T-cell (primary cell): ENCODE results near the gene LAPTM5. TPM values are rescaled to one million over a fixed set of nuclear protein-coding genes. Genes with fewer than 3 reads are reported as not detected.
"Not testable (repeated sequence)": the region's sequence is repeated elsewhere in the genome, so short reads cannot be mapped to it uniquely, and the experiment has no call there.

ENCODE experiments used
- ATAC-seq, 4 experiments: fragments of 200-7000 bp in 3 of 4; fragments of 150-1000 bp in 1 of 4; cut with Tn5 transposase; replicated peaks in 1 of 4; 1 replicate in 3 of 4; 2 replicates in 1 of 4; pipeline ENCODE4 v1.10.0; 2021; ENCODE audit warnings: moderate library complexity in 3 of 4, mild to moderate bottlenecking in 2 of 4, moderate number of reproducible peaks in 1 of 4
- CTCF ChIA-PET, 2 donors: fragments of 300-600 bp; sonication (Branson Sonifier 250); formaldehyde crosslinking; loops; one replicate each; lab custom pipeline; 2022; ENCODE audit warnings: antibody characterized with exemption in 2 of 2; lab: Charles Lee
- POLR2A ChIA-PET, 2 donors: fragments of 300-600 bp; sonication (Branson Sonifier 250); formaldehyde crosslinking; loops; one replicate each; lab custom pipeline; 2022; ENCODE audit warnings: antibody characterized with exemption in 2 of 2; lab: Charles Lee
- DNase-seq, 35 experiments: peaks; one replicate each; pipeline versions ENCODE4 v3.0.0 to v3.0.0-alpha.2; 2013 to 2023
- H3K27ac ChIP-seq: one replicate; pipeline ENCODE4 v1.5.1; 2013; ENCODE audit warnings: low read length
- H3K27me3 ChIP-seq, 2 experiments: replicated peaks in 1 of 2; 1 replicate in 1 of 2; 2 replicates in 1 of 2; pipeline versions ENCODE4 v1.6.1 to v1.7.0; 2013; ENCODE audit warnings: low read length in 1 of 2, mixed read lengths in 1 of 2; ENCODE audit not compliant: control insufficient read depth in 2 of 2, insufficient read depth in 2 of 2; ENCODE audit errors: extremely low read depth in 1 of 2
- H3K36me3 ChIP-seq, 2 donors: 1 replicate in 1 of 2; 2 replicates in 1 of 2; pipeline versions ENCODE4 v1.6.1 to v1.7.0; 2013; ENCODE audit warnings: low read length in 1 of 2; ENCODE audit not compliant: control insufficient read depth in 2 of 2, insufficient read depth in 1 of 2; ENCODE audit errors: extremely low read depth in 1 of 2
- H3K4me1 ChIP-seq, 2 experiments: 1 replicate in 1 of 2; 2 replicates in 1 of 2; pipeline versions ENCODE4 v1.6.1 to v1.7.0; 2013; ENCODE audit warnings: low read length in 2 of 2, mixed read lengths in 1 of 2; ENCODE audit not compliant: insufficient read depth in 2 of 2, control insufficient read depth in 1 of 2; ENCODE audit errors: extremely low read depth in 1 of 2
- H3K4me3 ChIP-seq, 2 donors: 1 replicate in 1 of 2; 2 replicates in 1 of 2; pipeline versions ENCODE4 v1.5.1 to v1.7.0; 2013; ENCODE audit warnings: mild to moderate bottlenecking in 2 of 2, low read length in 1 of 2, moderate library complexity in 1 of 2; ENCODE audit not compliant: control insufficient read depth in 1 of 2; ENCODE audit errors: extremely low read depth in 1 of 2
- H3K9me3 ChIP-seq: 2 replicates; pipeline ENCODE4 v1.7.0; 2013
- H3K27ac Mint-ChIP-seq, 2 donors: one replicate each; pipeline ENCODE4 v1.8.0; 2020 to 2021; ENCODE audit warnings: mild to moderate bottlenecking in 2 of 2, mixed read lengths in 2 of 2
- H3K27me3 Mint-ChIP-seq, 2 donors: one replicate each; pipeline ENCODE4 v1.8.0; 2021 to 2022; ENCODE audit warnings: mixed read lengths in 2 of 2
- H3K36me3 Mint-ChIP-seq: one replicate; pipeline ENCODE4 v1.8.0; 2021; ENCODE audit warnings: mixed read lengths
- H3K4me1 Mint-ChIP-seq, 3 donors: one replicate each; pipeline ENCODE4 v1.8.0; 2020 to 2022; ENCODE audit warnings: mixed read lengths in 3 of 3, mild to moderate bottlenecking in 1 of 3
- H3K4me3 Mint-ChIP-seq, 3 donors: one replicate each; pipeline ENCODE4 v1.8.0; 2020 to 2022; ENCODE audit warnings: mild to moderate bottlenecking in 3 of 3, mixed read lengths in 3 of 3, moderate library complexity in 3 of 3
- H3K9me3 Mint-ChIP-seq, 3 donors: one replicate each; pipeline ENCODE4 v1.8.0; 2020 to 2022; ENCODE audit warnings: mixed read lengths in 3 of 3
- WGBS: methylation state at CpG from one replicate; pipeline ENCODE4 v1.1.5; 2013; ENCODE audit warnings: missing lambda C conversion rate; ENCODE audit not compliant: insufficient coverage; 5-methylcytosine and 5-hydroxymethylcytosine counted together
- total RNA-seq, 35 experiments: library from RNA in 6 of 35; stranded (reverse) in 6 of 35; fragments of 120-200 nt in 1 of 35; gene quantifications; one replicate each; pipeline versions ENCODE4 v1.2.1 to v1.2.4 and lab custom pipeline; 2013 to 2026

LAPTM5 gene
- total RNA-seq, 5 donors from 2014 or later (not counting 1 experiment from before 2014, with no cell fraction given) = 529 to 586 (median 559) TPM

DNA sequence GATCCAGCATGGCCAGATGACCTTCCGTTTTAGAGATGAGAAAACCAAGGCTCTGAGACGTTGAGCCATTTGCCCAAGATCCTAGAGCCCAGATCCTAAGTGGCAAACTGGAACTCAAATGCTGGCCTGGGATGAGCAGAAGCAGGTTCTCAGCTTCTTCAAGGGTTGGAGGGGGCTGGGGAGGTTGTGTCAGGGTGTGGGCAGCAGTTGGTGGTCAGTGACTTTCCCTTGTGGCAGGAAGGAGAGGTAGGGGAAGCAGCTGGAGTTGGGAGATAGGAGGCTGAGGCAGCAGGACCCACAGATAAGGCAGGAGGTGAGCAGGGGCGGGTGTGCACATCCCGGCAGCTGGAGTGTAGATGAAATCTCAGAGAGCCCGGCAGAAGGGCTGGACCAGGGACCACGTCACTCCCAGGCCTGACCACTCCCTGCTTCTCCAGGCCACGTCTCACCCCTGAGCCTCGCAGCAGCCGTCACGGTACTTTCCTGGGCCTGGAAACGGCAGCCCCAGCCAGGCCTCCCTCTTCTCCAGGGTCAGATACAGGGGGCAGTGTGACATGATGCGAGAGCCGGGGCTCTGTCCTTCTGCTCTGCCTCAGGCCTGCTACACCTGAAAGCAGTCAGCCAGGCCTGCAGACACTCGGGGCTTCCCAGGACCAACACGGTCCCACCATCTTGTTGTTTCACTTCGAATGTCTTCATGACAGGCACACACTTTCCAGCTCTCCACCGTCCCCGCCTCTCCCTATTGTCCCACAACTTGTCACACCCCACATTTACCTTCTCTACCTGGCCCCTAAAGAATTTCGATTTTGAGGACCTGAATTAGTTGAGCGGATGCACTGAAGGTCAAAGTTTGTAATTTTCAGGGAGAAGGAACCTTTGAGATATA, 11.5 kb upstream of the LAPTM5 start:
- Histone ChIP-seq H3K27me3 (peaks cover 0 to 6% of the 10 kb centered on the region in 2 experiments), H3K9me3 (no peaks in the 10 kb centered on the region), H3K36me3 (no peaks in the 10 kb centered on the region), H3K27ac (no peak overlapping the region), H3K4me1 (peaks cover 17 to 18% of the 10 kb centered on the region in 2 experiments), H3K4me3 (no peak overlapping the region)
- H3K36me3 Mint-ChIP-seq = no peaks in the 10 kb centered on the region
- ChIA-PET POLR2A (no interaction called here), CTCF (no interaction called here)
- WGBS = 92% methylated on average over 16 of the region's 20 CpGs
- ATAC-seq (peak in 1 of 4 experiments; percentile 14), DNase-seq (no peak)
- no peaks in the 10 kb centered on the region for H3K9me3 Mint-ChIP-seq
- no peaks in the 10 kb centered on the region for H3K27me3 Mint-ChIP-seq
- H3K27ac Mint-ChIP-seq = peak overlapping the region in 1 of 2 donors; percentile 57
- H3K4me1 Mint-ChIP-seq = peaks cover 18 to 23% (median 20%) of the 10 kb centered on the region in 3 donors
- H3K4me3 Mint-ChIP-seq = no peak overlapping the region

DNA sequence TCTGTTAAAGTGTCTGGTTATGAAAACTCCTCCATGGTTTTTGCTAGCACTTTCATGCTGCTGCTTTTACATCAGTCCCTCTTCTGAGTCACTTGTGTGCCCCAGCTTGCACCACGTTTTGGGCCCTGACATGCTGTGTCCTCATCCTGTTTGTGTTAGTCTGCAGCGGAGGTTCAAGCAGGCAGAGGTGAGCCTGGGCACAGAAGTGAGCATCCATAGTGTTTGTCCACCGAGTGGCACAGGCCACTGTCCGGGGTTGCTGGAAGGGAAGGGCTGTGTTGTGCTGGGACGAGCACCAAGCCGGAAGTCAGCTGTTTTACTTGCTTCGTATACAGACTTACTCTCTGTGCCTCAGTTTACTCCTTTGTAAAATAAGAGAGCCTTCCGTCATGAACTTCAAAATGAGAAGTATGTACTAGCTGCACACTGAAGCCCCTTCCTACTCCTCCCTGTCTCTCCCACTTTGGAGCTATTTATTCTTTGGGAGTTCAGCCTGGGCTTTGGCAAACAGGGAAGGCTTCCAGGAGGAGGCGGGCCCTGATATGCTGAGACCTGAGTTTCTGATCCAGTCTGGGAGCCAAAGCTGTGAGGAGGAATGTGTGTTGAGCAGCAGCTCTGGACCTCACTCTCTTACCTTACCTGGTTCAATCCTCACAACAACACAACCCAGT, 10.7 kb upstream of the LAPTM5 start:
- Mint-ChIP-seq H3K4me3 (no peak overlapping the region), H3K9me3 (no peaks in the 10 kb centered on the region), H3K4me1 (peaks cover 22 to 27% (median 23%) of the 10 kb centered on the region in 3 donors), H3K27me3 (no peaks in the 10 kb centered on the region), H3K27ac (peak overlapping the region in 1 of 2 donors; percentile 57), H3K36me3 (no peaks in the 10 kb centered on the region)
- no peak overlapping the region for H3K4me3 ChIP-seq
- POLR2A ChIA-PET = interaction anchor here (0.6 to 1.0 kb wide), 2 partner anchors 9 to 254 kb away, joined by 3 read pairs; no protein-coding TSS in a partner anchor
- no peak overlapping the region for H3K27ac ChIP-seq
- DNase-seq = no peak
- CTCF ChIA-PET = no interaction called here
- peaks cover 0 to 6% of the 10 kb centered on the region in 2 experiments for H3K27me3 ChIP-seq
- peak in 1 of 4 experiments; percentile 47 for ATAC-seq
- H3K4me1 ChIP-seq = peaks cover 17 to 21% of the 10 kb centered on the region in 2 experiments
- 37% methylated on average over 2 of the region's 9 CpGs for WGBS
- H3K36me3 ChIP-seq = no peaks in the 10 kb centered on the region
- H3K9me3 ChIP-seq = no peaks in the 10 kb centered on the region

DNA sequence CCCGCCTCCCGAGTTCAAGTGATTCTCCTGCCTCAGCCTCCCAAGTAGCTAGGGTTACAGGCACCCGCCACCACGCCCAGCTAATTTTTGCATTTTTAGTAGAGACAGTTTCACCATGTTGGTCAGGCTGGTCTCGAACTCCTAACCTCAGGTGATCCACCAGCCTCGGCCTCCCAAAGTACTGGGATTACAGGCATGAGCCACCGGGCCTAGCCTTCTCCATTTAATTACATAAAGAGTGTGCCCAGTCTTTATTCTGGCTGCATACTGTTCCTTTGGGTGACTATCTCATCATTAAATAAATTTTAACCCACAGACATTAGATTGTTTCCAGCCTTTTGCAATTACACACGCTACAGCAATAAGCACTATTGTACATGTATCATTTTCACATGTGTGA, 9.4 kb upstream of the LAPTM5 start:
- DNase-seq, H3K27me3 Mint-ChIP-seq, H3K27me3 ChIP-seq, H3K27ac Mint-ChIP-seq, H3K27ac ChIP-seq, H3K9me3 ChIP-seq, ATAC-seq, H3K4me3 ChIP-seq, H3K36me3 Mint-ChIP-seq, H3K4me3 Mint-ChIP-seq, H3K36me3 ChIP-seq, POLR2A ChIA-PET, H3K9me3 Mint-ChIP-seq: not testable (repeated sequence)
- WGBS = 98% methylated on average over 7 of the region's 8 CpGs
- H3K4me1 ChIP-seq = peaks cover 23 to 33% of the 10 kb centered on the region in 2 experiments
- peaks cover 36 to 40% (median 36%) of the 10 kb centered on the region in 3 donors for H3K4me1 Mint-ChIP-seq
- CTCF ChIA-PET = interaction anchor here in 1 of 2 donors (0.6 kb wide), 1 partner anchor 41 kb away, joined by 4 read pairs; no protein-coding TSS in a partner anchor

DNA sequence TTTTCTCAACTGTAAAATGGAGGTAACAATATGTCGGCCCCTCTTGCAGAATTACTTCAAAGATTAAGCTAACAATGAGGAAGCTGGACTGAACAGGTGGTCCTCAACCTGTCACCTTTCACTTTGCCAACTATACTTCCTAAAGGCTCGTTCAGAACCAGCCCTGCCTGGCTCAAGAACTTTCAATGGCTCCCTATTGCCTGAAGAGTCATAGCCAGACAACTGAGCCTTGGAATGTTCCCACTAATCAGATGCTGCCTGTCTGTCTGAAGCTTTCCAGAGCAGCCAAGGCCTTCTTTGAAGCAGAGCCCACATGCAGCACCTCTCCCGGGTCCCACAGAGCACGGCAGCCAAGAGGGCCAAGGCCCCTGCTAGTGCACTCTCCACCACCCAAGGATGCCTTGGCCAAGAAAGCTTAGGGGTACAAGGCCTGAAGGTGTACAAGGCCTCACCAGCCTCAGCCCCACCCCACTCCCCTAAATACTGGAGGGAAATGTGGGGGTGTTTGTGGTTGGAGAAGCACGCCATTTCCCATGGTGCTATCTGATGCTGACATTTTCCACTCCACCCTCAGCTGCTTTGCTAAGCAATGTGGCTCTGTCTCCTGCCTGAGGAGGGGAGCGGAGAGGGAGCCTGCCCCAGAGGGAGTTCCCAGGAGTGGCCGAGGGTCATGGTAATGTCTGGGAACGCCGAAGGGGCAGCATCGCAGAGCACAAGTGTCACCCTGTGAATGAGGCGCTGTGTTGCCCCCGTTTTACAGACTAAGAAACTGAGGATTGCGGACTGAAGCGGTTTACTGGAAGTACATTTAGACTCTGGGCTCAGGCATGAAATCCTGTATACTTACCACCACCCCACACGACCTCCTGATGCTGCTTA, 8.2 kb upstream of the LAPTM5 start:
- Mint-ChIP-seq H3K9me3 (no peaks in the 10 kb centered on the region), H3K27me3 (no peaks in the 10 kb centered on the region), H3K27ac (peak overlapping the region; percentile 63 to 86), H3K4me1 (peaks cover 47 to 52% (median 48%) of the 10 kb centered on the region in 3 donors), H3K4me3 (peak overlapping the region in 1 of 3 donors; percentile 15), H3K36me3 (no peaks in the 10 kb centered on the region)
- H3K27ac ChIP-seq = peak overlapping the region; percentile 5
- CTCF ChIA-PET = no interaction called here
- POLR2A ChIA-PET = interaction anchor here in 1 of 2 donors (0.6 kb wide), 1 partner anchor 1296 kb away, joined by 8 read pairs; no protein-coding TSS in a partner anchor
- H3K4me1 ChIP-seq = peaks cover 32 to 44% of the 10 kb centered on the region in 2 experiments
- no peaks in the 10 kb centered on the region for H3K36me3 ChIP-seq
- no peak overlapping the region for H3K4me3 ChIP-seq
- WGBS = 30% methylated on average over 6 of the region's 15 CpGs
- ATAC-seq (peak; percentile 18 to 36 (median 31)), DNase-seq (no peak)
- no peaks in the 10 kb centered on the region for H3K9me3 ChIP-seq
- H3K27me3 ChIP-seq = no peaks in the 10 kb centered on the region

DNA sequence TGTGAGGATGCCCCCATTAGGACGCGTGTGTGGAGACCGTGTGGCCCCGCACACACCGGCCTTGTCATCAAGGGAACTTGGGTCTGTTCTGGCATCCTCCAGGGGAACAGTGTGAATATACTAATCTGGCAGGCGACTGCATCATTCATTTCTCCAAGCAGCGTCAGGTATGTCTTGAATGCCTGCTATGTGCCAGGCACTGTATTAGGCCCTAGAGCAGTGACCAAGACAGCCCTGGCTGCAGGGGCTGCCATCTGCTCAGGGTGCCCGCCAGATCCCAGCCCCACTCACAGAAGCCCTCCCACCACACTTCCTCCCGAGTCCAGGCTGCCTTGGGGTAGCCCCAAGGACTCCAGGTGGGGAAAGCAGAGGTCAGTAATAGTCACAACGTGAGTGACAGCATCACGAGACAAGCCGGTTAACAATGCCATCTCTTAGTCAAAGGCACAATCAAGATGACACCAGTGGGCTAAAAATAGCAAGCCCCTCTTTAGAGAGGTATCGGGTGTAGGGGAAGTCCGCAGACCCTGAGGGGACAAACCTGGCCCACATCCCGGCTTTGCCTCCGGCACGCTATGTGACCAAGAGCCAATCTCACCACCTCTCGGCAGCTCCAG, 7.5 kb upstream of the LAPTM5 start:
- H3K36me3 ChIP-seq = no peaks in the 10 kb centered on the region
- DNase-seq = no peak
- no peak overlapping the region for H3K4me3 ChIP-seq
- WGBS = 95% methylated on average over 11 of the region's 18 CpGs
- H3K9me3 ChIP-seq = no peaks in the 10 kb centered on the region
- no peak overlapping the region for H3K27ac ChIP-seq
- no peaks in the 10 kb centered on the region for H3K27me3 Mint-ChIP-seq
- H3K4me3 Mint-ChIP-seq = no peak overlapping the region
- ChIA-PET POLR2A (no interaction called here), CTCF (no interaction called here)
- H3K4me1 ChIP-seq = peaks cover 40 to 52% of the 10 kb centered on the region in 2 experiments
- no peak for ATAC-seq
- H3K9me3 Mint-ChIP-seq = no peaks in the 10 kb centered on the region
- H3K27me3 ChIP-seq = no peaks in the 10 kb centered on the region
- no peaks in the 10 kb centered on the region for H3K36me3 Mint-ChIP-seq
- peaks cover 55 to 59% (median 55%) of the 10 kb centered on the region in 3 donors for H3K4me1 Mint-ChIP-seq
- H3K27ac Mint-ChIP-seq = peak overlapping the region; percentile 43 to 86
